Stomach (tissue), 9 donors: ENCODE results near the gene IL36A. TPM values are rescaled to one million over a fixed set of nuclear protein-coding genes. Genes with fewer than 3 reads are reported as not detected.

ENCODE experiments used
- DNase-seq, 2 donors: peaks; one replicate each; pipeline versions ENCODE4 v3.0.0 to v3.0.0-alpha.2; 2013 to 2019
- H3K27ac ChIP-seq, 5 donors: fragments of 200-600 bp in 4 of 5; sonication (generic) in 4 of 5; one replicate each; pipeline ENCODE4 v1.5.1; 2013 to 2019; ENCODE audit warnings: mild to moderate bottlenecking in 1 of 5, moderate library complexity in 1 of 5
- H3K27me3 ChIP-seq, 3 donors: fragments of 200-600 bp; sonication (generic); one replicate each; pipeline ENCODE4 v1.5.1; 2017 to 2019; ENCODE audit warnings: mixed run types in 1 of 3
- H3K36me3 ChIP-seq, 4 donors: fragments of 200-600 bp; sonication (generic); 1 replicate in 3 of 4; 2 replicates in 1 of 4; pipeline ENCODE4 v1.5.1; 2016 to 2019
- H3K4me1 ChIP-seq, 4 donors: fragments of 200-600 bp; sonication (generic); one replicate each; pipeline ENCODE4 v1.5.1; 2016 to 2019
- H3K4me3 ChIP-seq, 4 donors: fragments of 200-600 bp; sonication (generic) in 3 of 4; one replicate each; pipeline ENCODE4 v1.5.1; 2016 to 2019; ENCODE audit warnings: mild to moderate bottlenecking in 1 of 4
- H3K9me3 ChIP-seq, 4 donors: fragments of 200-600 bp; sonication (generic); one replicate each; pipeline ENCODE4 v1.5.1; 2016 to 2019
- CTCF ChIP-seq, 7 experiments: fragments of 450-650 bp in 4 of 7; fragments of 200-600 bp in 3 of 7; sonication (generic) in 3 of 7; IDR thresholded peaks; one replicate each; pipeline ENCODE4 v1.5.1; 2016 to 2019; ENCODE audit warnings: antibody characterized with exemption in 7 of 7, control low read depth in 2 of 7, mild to moderate bottlenecking in 1 of 7
- EP300 ChIP-seq: sonication (generic); formaldehyde crosslinking; IDR thresholded peaks from one replicate; pipeline ENCODE4 v1.6.1; 2017; ENCODE audit warnings: antibody characterized with exemption
- POLR2A ChIP-seq, 4 donors: fragments of 450-650 bp; IDR thresholded peaks; one replicate each; pipeline ENCODE4 v1.6.1; 2016; ENCODE audit warnings: antibody characterized with exemption in 4 of 4, control low read depth in 2 of 4, mild to moderate bottlenecking in 1 of 4, moderate library complexity in 1 of 4
- POLR2AphosphoS5 ChIP-seq, 3 donors: sonication (generic); formaldehyde crosslinking; IDR thresholded peaks; one replicate each; pipeline ENCODE4 v1.6.1; 2016; ENCODE audit warnings: antibody characterized with exemption in 3 of 3
- WGBS, 5 donors: extraction: QIAGEN DNeasy Blood & Tissue Kit in 3 of 5; methylation state at CpG; one replicate each; pipeline versions ENCODE4 v1.1.5 to v1.1.7; 2013 to 2018; 5-methylcytosine and 5-hydroxymethylcytosine counted together
- intact Hi-C: fragments of 100-400 bp; cut with DNase I; formaldehyde crosslinking; loops from one replicate; pipeline ENCODE4 v1.15.1; 2023; ENCODE audit warnings: low total_unique reads
- polyA plus RNA-seq, 3 donors: library from polyadenylated mRNA; stranded (reverse); fragments of 200-250 nt; gene quantifications; one replicate each; pipeline ENCODE4 v1.2.3, GENCODE V29; 2013
- total RNA-seq, 5 donors: library from RNA; depleted of rRNA; stranded (reverse); fragments of >200 nt; gene quantifications; one replicate each; pipeline versions ENCODE4 v1.1.0 to v1.2.3, GENCODE V29; 2014 to 2016
- donor health status: healthy with polysubstance abuse.
- donor health status: Bipolar disorder and iron deficiency.
- donor health status: healthy.

IL36A gene
- total and polyA plus RNA-seq, 8 donors = 9.7 TPM; not detected in 7

- peak in 1 of 2 donors; percentile 17 for DNase-seq
- Histone ChIP-seq H3K4me3 (no peak overlapping the region), H3K36me3 (no peaks in the 10 kb centered on the region), H3K4me1 (no peaks in the 10 kb centered on the region), H3K27me3 (peaks cover 0 to 13% (median 0%) of the 10 kb centered on the region in 3 donors), H3K9me3 (no peaks in the 10 kb centered on the region), H3K27ac (no peak overlapping the region)
- 22 to 62% (median 52%) methylated on average over 2 of the region's 2 CpGs for WGBS, 5 donors
- intact Hi-C loops = no loop called here
- TF ChIP-seq POLR2AphosphoS5 (IDR thresholded peaks at IDR 0.05) (no peak), CTCF (IDR thresholded peaks at IDR 0.05) (no peak), EP300 (no peak), POLR2A (IDR thresholded peaks at IDR 0.05) (no peak)
Observed at GRCh38 chr2:112973156-112973555, 32.1 kb upstream of the IL36A start.

- no peak for DNase-seq
- H3K4me3 ChIP-seq = no peak within 1 kb of the TSS
- no peak within 1 kb of the TSS for H3K27ac ChIP-seq
- H3K36me3 ChIP-seq = no peaks in the 10 kb centered on the region
- intact Hi-C loops = no loop called here
- no peaks in the 10 kb centered on the region for H3K4me1 ChIP-seq
- H3K9me3 ChIP-seq = no peaks in the 10 kb centered on the region
- 62 to 80% (median 72%) methylated on average over 7 of the region's 7 CpGs for WGBS, 5 donors
- H3K27me3 ChIP-seq = peaks cover 0 to 19% (median 0%) of the 10 kb centered on the region in 3 donors
- TF ChIP-seq POLR2A (IDR thresholded peaks at IDR 0.05) (no peak), POLR2AphosphoS5 (IDR thresholded peaks at IDR 0.05) (no peak), CTCF (IDR thresholded peaks at IDR 0.05) (no peak), EP300 (no peak)
Observed at GRCh38 chr2:112977559-112978056, 27.7 kb upstream of the IL36A start, which contains the start of gene IL36G. IL36G (plus strand) TSS chr2:112978006; CDS start chr2:112978639, 633 bp downstream.

- Histone ChIP-seq H3K4me1 (no peaks in the 10 kb centered on the region), H3K4me3 (no peak overlapping the region), H3K27ac (no peak overlapping the region), H3K9me3 (no peaks in the 10 kb centered on the region), H3K36me3 (no peaks in the 10 kb centered on the region), H3K27me3 (peaks cover 0 to 16% (median 0%) of the 10 kb centered on the region in 3 donors)
- intact Hi-C loops = no loop called here
- DNase-seq = no peak
- no peak for TF ChIP-seq CTCF (IDR thresholded peaks at IDR 0.05)
- no peak for TF ChIP-seq POLR2AphosphoS5 (IDR thresholded peaks at IDR 0.05)
- TF ChIP-seq EP300 = no peak
- TF ChIP-seq POLR2A (IDR thresholded peaks at IDR 0.05) = no peak
- 92 to 100% (median 96%) methylated on average over 1 of the region's 1 CpG for WGBS, 5 donors
Observed at GRCh38 chr2:112979731-112980130, 25.5 kb upstream of the IL36A start.

GRCh38 chr2:112980537-112980936, 24.7 kb upstream of the IL36A start:
- no peak overlapping the region for H3K27ac ChIP-seq
- no peaks in the 10 kb centered on the region for H3K36me3 ChIP-seq
- no peaks in the 10 kb centered on the region for H3K9me3 ChIP-seq
- WGBS, 5 donors = 14 to 54% (median 47%) methylated on average over 1 of the region's 1 CpG
- no peak for DNase-seq
- H3K27me3 ChIP-seq = peaks cover 0 to 16% (median 0%) of the 10 kb centered on the region in 3 donors
- no peaks in the 10 kb centered on the region for H3K4me1 ChIP-seq
- intact Hi-C loops = no loop called here
- TF ChIP-seq POLR2AphosphoS5 (IDR thresholded peaks at IDR 0.05) (no peak), EP300 (no peak), POLR2A (IDR thresholded peaks at IDR 0.05) (no peak), CTCF (IDR thresholded peaks at IDR 0.05) (no peak)
- no peak overlapping the region for H3K4me3 ChIP-seq
